OCI-LY7 (cell line): ENCODE results near the gene GLYAT. TPM values are rescaled to one million over a fixed set of nuclear protein-coding genes. Genes with fewer than 3 reads are reported as not detected.

Source experiments
- BruUV-seq: library from RNA; stranded (reverse); fragments of 400-500 nt; replicated peaks from 2 replicates; lab custom pipeline; 2021; lab: Mats Ljungman, UMichigan
- CTCF ChIA-PET: fragments of 300-600 bp; sonication (Branson Sonifier 250); formaldehyde crosslinking; loops from one replicate; lab custom pipeline; 2022; ENCODE audit warnings: antibody characterized with exemption; ENCODE audit not compliant: unreplicated experiment; lab: Charles Lee
- POLR2A ChIA-PET: fragments of 300-600 bp; sonication (Branson Sonifier 250); formaldehyde crosslinking; loops from one replicate; lab custom pipeline; 2022; ENCODE audit warnings: antibody characterized with exemption; lab: Charles Lee
- DNase-seq: peaks from one replicate; pipeline ENCODE4 v3.0.0-alpha.2; 2015; ENCODE audit warnings: low spot score
- H2AFZ ChIP-seq: fragments of 200-600 bp; sonication (generic), shearing (Covaris generic); 2 replicates; pipeline ENCODE4 v1.6.1; 2014; ENCODE audit warnings: mild to moderate bottlenecking, antibody characterized with exemption, low read length, moderate library complexity
- H3K27ac ChIP-seq: fragments of 200-600 bp; sonication (generic); 2 replicates; pipeline ENCODE4 v1.5.1; 2014; ENCODE audit warnings: mixed run types, low read depth, mild to moderate bottlenecking, moderate library complexity, low read length, inconsistent platforms; ENCODE audit not compliant: poor library complexity, severe bottlenecking
- H3K36me3 ChIP-seq: fragments of 200-600 bp; sonication (generic); 2 replicates; pipeline ENCODE4 v1.6.1; 2014; ENCODE audit warnings: mild to moderate bottlenecking, antibody characterized with exemption, low read length, moderate library complexity, mixed read lengths; ENCODE audit not compliant: insufficient read depth
- H3K4me1 ChIP-seq: fragments of 200-600 bp; sonication (generic); 2 replicates; pipeline ENCODE4 v1.5.1; 2014; ENCODE audit warnings: mild to moderate bottlenecking, low read length; ENCODE audit not compliant: insufficient read depth, poor library complexity, severe bottlenecking
- H3K4me2 ChIP-seq: fragments of 200-600 bp; sonication (generic); 2 replicates; pipeline ENCODE4 v1.6.1; 2014; ENCODE audit warnings: mild to moderate bottlenecking, low read length
- H3K4me3 ChIP-seq: fragments of 200-600 bp; sonication (generic); 2 replicates; pipeline ENCODE4 v1.5.1; 2014; ENCODE audit warnings: mild to moderate bottlenecking, low read depth, low read length; ENCODE audit not compliant: poor library complexity, severe bottlenecking
- H3K79me2 ChIP-seq: fragments of 200-600 bp; sonication (generic); 2 replicates; pipeline ENCODE4 v1.6.1; 2016; ENCODE audit warnings: low read depth, mild to moderate bottlenecking, low read length, moderate library complexity, mixed read lengths; ENCODE audit not compliant: insufficient read depth
- H3K9me2 ChIP-seq: fragments of 200-600 bp; sonication (generic); 2 replicates; pipeline ENCODE4 v1.6.1; 2016; ENCODE audit warnings: mild to moderate bottlenecking, low read length, mixed read lengths; ENCODE audit not compliant: insufficient read depth
- H3K9me3 ChIP-seq: fragments of 200-600 bp; sonication (generic); 2 replicates; pipeline ENCODE4 v1.6.1; 2014; ENCODE audit warnings: mild to moderate bottlenecking, mixed run types, low read length, mixed read lengths
- H4K20me1 ChIP-seq: fragments of 200-600 bp; sonication (generic); 2 replicates; pipeline ENCODE4 v1.6.1; 2014; ENCODE audit warnings: mild to moderate bottlenecking, antibody characterized with exemption, low read length, moderate library complexity, mixed read lengths; ENCODE audit not compliant: insufficient read depth
- CTCF ChIP-seq: fragments of 200-600 bp; sonication (generic); conservative IDR thresholded peaks from 2 replicates; pipeline ENCODE4 v1.5.1; 2014; ENCODE audit warnings: mild to moderate bottlenecking, antibody characterized with exemption, low read length, moderate library complexity, mixed read lengths
- EZH2phosphoT487 ChIP-seq: fragments of 200-600 bp; sonication (generic); IDR thresholded peaks from 2 replicates; pipeline ENCODE4 v1.6.1; 2018; ENCODE audit warnings: low read depth, borderline replicate concordance, mild to moderate bottlenecking, mixed run types, antibody characterized with exemption, low read length, moderate library complexity, mixed read lengths
- intact Hi-C: fragments of 100-400 bp; cut with micrococcal nuclease; formaldehyde crosslinking; loops from one replicate; pipeline ENCODE4 v1.10.0; 2022; ENCODE audit not compliant: unreplicated experiment
- total RNA-seq, 2 experiments: library from RNA; depleted of rRNA in 1 of 2; stranded (reverse); fragments of >200 nt in 1 of 2; shearing (Covaris generic) in 1 of 2; gene quantifications; 2 replicates each; pipeline ENCODE4 v1.2.3, GENCODE V29; 2014 to 2022

The GLYAT gene
- total RNA-seq, 2 experiments from 2014 or later: not detected

- BruUV-seq: no TSS peak
- intact Hi-C loops: no loop called here
- no peaks in the 10 kb centered on the region for H3K79me2 ChIP-seq
- H3K4me1 ChIP-seq: no peaks in the 10 kb centered on the region
- H3K36me3 ChIP-seq: no peaks in the 10 kb centered on the region
- no peak overlapping the region for H3K27ac ChIP-seq
- TF ChIP-seq CTCF (peak; percentile 56), EZH2phosphoT487 (no peak)
- H3K9me2 ChIP-seq: no peaks in the 10 kb centered on the region
- no peaks in the 10 kb centered on the region for H4K20me1 ChIP-seq
- ChIA-PET CTCF (no interaction called here), POLR2A (no interaction called here)
- no peak overlapping the region for H2AFZ ChIP-seq
- peak; percentile 4 for DNase-seq
- H3K4me3 ChIP-seq: no peak overlapping the region
- no peaks in the 10 kb centered on the region for H3K9me3 ChIP-seq
- no peak overlapping the region for H3K4me2 ChIP-seq
Observed at GRCh38 chr11:58742981-58743880, 11.5 kb upstream of the GLYAT start.

- H3K9me3 ChIP-seq: no peaks in the 10 kb centered on the region
- no peak overlapping the region for H3K4me3 ChIP-seq
- no peak overlapping the region for H2AFZ ChIP-seq
- ChIA-PET CTCF (no interaction called here), POLR2A (no interaction called here)
- no peak for TF ChIP-seq EZH2phosphoT487
- no peak for TF ChIP-seq CTCF
- no peak overlapping the region for H3K27ac ChIP-seq
- no peaks in the 10 kb centered on the region for H3K36me3 ChIP-seq
- no TSS peak for BruUV-seq
- intact Hi-C loops: no loop called here
- no peaks in the 10 kb centered on the region for H3K9me2 ChIP-seq
- no peaks in the 10 kb centered on the region for H3K4me1 ChIP-seq
- no peaks in the 10 kb centered on the region for H4K20me1 ChIP-seq
- no peak for DNase-seq
- no peaks in the 10 kb centered on the region for H3K79me2 ChIP-seq
- H3K4me2 ChIP-seq: no peak overlapping the region
Observed at GRCh38 chr11:58742140-58742539, 10.4 kb upstream of the GLYAT start.

- no peaks in the 10 kb centered on the region for H3K9me3 ChIP-seq
- H3K4me2 ChIP-seq: no peak overlapping the region
- H2AFZ ChIP-seq: no peak overlapping the region
- no peaks in the 10 kb centered on the region for H3K9me2 ChIP-seq
- ChIA-PET CTCF (no interaction called here), POLR2A (no interaction called here)
- no TSS peak for BruUV-seq
- H3K4me1 ChIP-seq: no peaks in the 10 kb centered on the region
- H3K27ac ChIP-seq: no peak overlapping the region
- H3K4me3 ChIP-seq: no peak overlapping the region
- H3K79me2 ChIP-seq: no peaks in the 10 kb centered on the region
- intact Hi-C loops: no loop called here
- no peak for TF ChIP-seq CTCF
- TF ChIP-seq EZH2phosphoT487: no peak
- H4K20me1 ChIP-seq: no peaks in the 10 kb centered on the region
- H3K36me3 ChIP-seq: no peaks in the 10 kb centered on the region
- no peak for DNase-seq
Observed at GRCh38 chr11:58741127-58741526, 9.4 kb upstream of the GLYAT start.
